ENCODE data around the gene FHAD1.

FHAD1 gene

DNA sequence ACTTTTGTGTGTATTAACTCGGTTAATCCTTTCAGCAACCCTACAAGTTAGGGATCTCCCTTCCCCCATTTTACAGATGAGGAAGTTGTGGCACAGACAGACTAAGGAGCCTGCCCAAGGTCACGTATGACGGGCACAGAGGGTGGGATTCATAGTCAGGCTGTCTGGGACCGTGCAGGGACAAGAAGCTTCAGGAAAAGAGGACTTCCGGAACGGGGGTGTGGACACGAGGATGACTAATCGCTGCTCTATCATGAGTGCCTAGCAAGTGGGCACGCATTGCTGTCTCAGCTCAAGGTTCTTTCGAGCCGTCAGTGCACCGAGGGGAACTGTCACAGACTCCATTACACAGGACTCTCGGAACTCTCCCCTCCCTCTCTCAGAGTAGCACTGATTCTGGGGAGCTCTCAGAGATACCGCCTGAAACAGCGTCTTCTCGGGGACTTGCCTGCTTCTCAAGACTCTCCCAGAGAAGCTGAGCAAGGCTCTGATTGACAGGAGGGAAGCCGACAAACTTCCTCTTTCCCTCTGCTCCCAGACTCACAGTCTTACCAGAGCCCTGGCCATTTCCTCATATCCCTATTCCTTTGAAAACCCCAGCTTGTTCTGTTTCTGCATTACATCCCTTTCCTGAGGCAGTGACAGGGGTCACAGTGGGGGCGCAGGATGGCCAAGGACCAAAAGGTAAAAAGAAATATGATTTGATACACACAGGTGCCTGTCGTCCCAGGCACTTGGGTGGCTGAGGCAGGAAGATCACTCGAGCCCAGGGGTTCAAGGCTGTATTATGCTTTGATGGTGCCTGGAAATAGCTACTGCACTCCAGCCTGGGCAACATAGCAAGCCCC lies 14.4 kb downstream of the FHAD1 start:
- Histone ChIP-seq H3K36me3 (ENCODE audit: control insufficient read depth in 1 of 2, insufficient read depth in 2 of 2, low read depth in 1 of 2, low read length in 2 of 2) (no peaks in the 10 kb centered on the region), H2BK12ac (ENCODE audit: low read length in 2 of 2) (peak overlapping the region; percentile 38 to 70), H3K18ac (ENCODE audit: low read depth in 1 of 2, low read length in 2 of 2) (peak overlapping the region in 1 of 2 experiments; percentile 77), H3K9me3 (ENCODE audit: control insufficient read depth, low read length) (peaks cover 7% of the 10 kb centered on the region), H4K8ac (ENCODE audit: low read length) (peak overlapping the region; percentile 35), H3K79me1 (replicated peaks; ENCODE audit: low read length, poor library complexity, severe bottlenecking) (no peaks in the 10 kb centered on the region), H3K4me2 (ENCODE audit: low read length, poor library complexity, severe bottlenecking) (no peak overlapping the region), H3K9ac (ENCODE audit: low read length) (no peak overlapping the region), H2AFZ (ENCODE audit: low read depth, low read length) (peak overlapping the region; percentile 42), H3K14ac (ENCODE audit: low read length in 2 of 2) (no peak overlapping the region), H3K4ac (ENCODE audit: low read depth in 1 of 2, low read length in 2 of 2) (peak overlapping the region; percentile 9 to 32), H4K91ac (ENCODE audit: low read length) (peak overlapping the region; percentile 78), H3K23ac (ENCODE audit: low read length in 2 of 2) (peak overlapping the region in 1 of 2 experiments; percentile 82), H3K27me3 (ENCODE audit: control insufficient read depth in 1 of 2, insufficient read depth in 1 of 2, low read length in 2 of 2) (peaks cover 0 to 59% of the 10 kb centered on the region in 2 experiments), H3K4me3 (ENCODE audit: insufficient read depth in 1 of 2, low read depth in 1 of 2, low read length in 2 of 2) (no peak overlapping the region), H2BK5ac (ENCODE audit: low read depth, low read length, poor library complexity, severe bottlenecking) (no peak overlapping the region), H2BK15ac (ENCODE audit: low read depth, poor library complexity, severe bottlenecking) (no peak overlapping the region), H3K4me1 (ENCODE audit: control insufficient read depth, insufficient read depth, low read depth, low read length) (no peaks in the 10 kb centered on the region), H2AK5ac (ENCODE audit: low read length, severe bottlenecking) (no peak overlapping the region), H3K27ac (ENCODE audit: low read length, poor library complexity, severe bottlenecking) (no peak overlapping the region), H2BK120ac (ENCODE audit: low read depth, low read length) (no peak overlapping the region)
- peak; percentile 59 for DNase-seq
- WGBS = 58% methylated on average over 20 of the region's 20 CpGs

DNA sequence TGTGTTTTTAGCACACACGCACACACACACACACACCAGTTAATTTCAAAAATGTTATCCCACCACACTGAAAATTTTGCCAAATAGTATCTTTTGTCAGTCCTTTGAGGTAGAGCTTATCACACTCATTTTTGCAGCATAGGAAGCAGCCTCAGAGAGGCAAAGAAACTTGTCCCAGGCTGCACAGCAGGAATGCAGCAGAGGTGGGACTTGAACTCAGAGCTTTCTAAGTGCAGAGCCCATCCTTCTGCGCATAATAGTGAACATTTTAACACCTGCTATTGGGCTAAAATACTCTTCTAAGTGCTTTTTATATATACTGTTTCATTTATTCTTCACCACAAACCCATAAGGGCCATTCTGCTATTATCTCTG lies 15.0 kb downstream of the FHAD1 start:
- no peak overlapping the region for H3K18ac ChIP-seq (ENCODE audit: low read depth in 1 of 2, low read length in 2 of 2)
- H2AK5ac ChIP-seq (ENCODE audit: low read length, severe bottlenecking) = no peak overlapping the region
- no peak for DNase-seq
- no peak overlapping the region for H3K23ac ChIP-seq (ENCODE audit: low read length in 2 of 2)
- H4K91ac ChIP-seq (ENCODE audit: low read length) = no peak overlapping the region
- H2BK12ac ChIP-seq (ENCODE audit: low read length in 2 of 2) = no peak overlapping the region
- H3K36me3 ChIP-seq (ENCODE audit: control insufficient read depth in 1 of 2, insufficient read depth in 2 of 2, low read depth in 1 of 2, low read length in 2 of 2) = no peaks in the 10 kb centered on the region
- H4K8ac ChIP-seq (ENCODE audit: low read length) = peak overlapping the region; percentile 32
- H3K9ac ChIP-seq (ENCODE audit: low read length) = no peak overlapping the region
- no peaks in the 10 kb centered on the region for H3K79me1 ChIP-seq (replicated peaks; ENCODE audit: low read length, poor library complexity, severe bottlenecking)
- H3K4ac ChIP-seq (ENCODE audit: low read depth in 1 of 2, low read length in 2 of 2) = no peak overlapping the region
- no peak overlapping the region for H2BK5ac ChIP-seq (ENCODE audit: low read depth, low read length, poor library complexity, severe bottlenecking)
- H3K4me2 ChIP-seq (ENCODE audit: low read length, poor library complexity, severe bottlenecking) = no peak overlapping the region
- 93% methylated on average over 1 of the region's 2 CpGs for WGBS
- no peak overlapping the region for H2AFZ ChIP-seq (ENCODE audit: low read depth, low read length)
- no peak overlapping the region for H2BK120ac ChIP-seq (ENCODE audit: low read depth, low read length)
- H3K27me3 ChIP-seq (ENCODE audit: control insufficient read depth in 1 of 2, insufficient read depth in 1 of 2, low read length in 2 of 2) = peaks cover 0 to 53% of the 10 kb centered on the region in 2 experiments
- H3K27ac ChIP-seq (ENCODE audit: low read length, poor library complexity, severe bottlenecking) = no peak overlapping the region
- no peak overlapping the region for H3K14ac ChIP-seq (ENCODE audit: low read length in 2 of 2)
- H3K4me3 ChIP-seq (ENCODE audit: insufficient read depth in 1 of 2, low read depth in 1 of 2, low read length in 2 of 2) = no peak overlapping the region
- H3K9me3 ChIP-seq (ENCODE audit: control insufficient read depth, low read length) = peaks cover 7% of the 10 kb centered on the region
- H2BK15ac ChIP-seq (ENCODE audit: low read depth, poor library complexity, severe bottlenecking) = no peak overlapping the region
- no peaks in the 10 kb centered on the region for H3K4me1 ChIP-seq (ENCODE audit: control insufficient read depth, insufficient read depth, low read depth, low read length)

GRCh38 chr1:15262706-15263105 lies 15.7 kb downstream of the FHAD1 start:
- Histone ChIP-seq H3K4me1 (ENCODE audit: control insufficient read depth, insufficient read depth, low read depth, low read length) (no peaks in the 10 kb centered on the region), H3K23ac (ENCODE audit: low read length in 2 of 2) (no peak overlapping the region), H3K4me2 (ENCODE audit: low read length, poor library complexity, severe bottlenecking) (no peak overlapping the region), H4K8ac (ENCODE audit: low read length) (no peak overlapping the region), H3K18ac (ENCODE audit: low read depth in 1 of 2, low read length in 2 of 2) (no peak overlapping the region), H3K27me3 (ENCODE audit: control insufficient read depth in 1 of 2, insufficient read depth in 1 of 2, low read length in 2 of 2) (peaks cover 0 to 46% of the 10 kb centered on the region in 2 experiments), H3K9ac (ENCODE audit: low read length) (no peak overlapping the region), H3K9me3 (ENCODE audit: control insufficient read depth, low read length) (peaks cover 7% of the 10 kb centered on the region), H2AFZ (ENCODE audit: low read depth, low read length) (no peak overlapping the region), H3K36me3 (ENCODE audit: control insufficient read depth in 1 of 2, insufficient read depth in 2 of 2, low read depth in 1 of 2, low read length in 2 of 2) (no peaks in the 10 kb centered on the region), H4K91ac (ENCODE audit: low read length) (no peak overlapping the region), H2BK120ac (ENCODE audit: low read depth, low read length) (no peak overlapping the region), H2AK5ac (ENCODE audit: low read length, severe bottlenecking) (no peak overlapping the region), H2BK5ac (ENCODE audit: low read depth, low read length, poor library complexity, severe bottlenecking) (no peak overlapping the region), H3K79me1 (replicated peaks; ENCODE audit: low read length, poor library complexity, severe bottlenecking) (no peaks in the 10 kb centered on the region), H3K27ac (ENCODE audit: low read length, poor library complexity, severe bottlenecking) (no peak overlapping the region), H3K4ac (ENCODE audit: low read depth in 1 of 2, low read length in 2 of 2) (no peak overlapping the region), H3K14ac (ENCODE audit: low read length in 2 of 2) (no peak overlapping the region), H3K4me3 (ENCODE audit: insufficient read depth in 1 of 2, low read depth in 1 of 2, low read length in 2 of 2) (no peak overlapping the region), H2BK12ac (ENCODE audit: low read length in 2 of 2) (no peak overlapping the region), H2BK15ac (ENCODE audit: low read depth, poor library complexity, severe bottlenecking) (no peak overlapping the region)
- 96% methylated on average over 5 of the region's 5 CpGs for WGBS
- no peak for DNase-seq

DNA sequence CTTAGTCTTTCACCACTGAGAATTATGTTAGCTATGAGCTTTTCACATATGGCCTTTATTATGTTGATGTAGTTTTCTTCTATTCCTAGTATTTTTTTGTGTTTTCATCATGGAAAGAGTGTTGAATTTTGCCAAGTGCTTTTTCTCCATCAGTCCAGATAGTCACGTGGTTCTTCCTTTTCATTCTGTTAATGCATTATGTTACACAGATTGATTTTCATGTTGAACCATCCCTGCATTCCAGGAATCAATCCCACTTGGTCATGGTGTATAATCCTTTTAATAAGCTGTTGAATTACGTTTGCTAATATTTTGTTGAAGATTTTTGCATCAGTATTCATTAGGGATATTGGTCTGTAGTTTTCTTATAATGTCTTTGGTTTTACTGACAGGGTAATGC lies 17.7 kb downstream of the FHAD1 start:
- no peak overlapping the region for H2AFZ ChIP-seq (ENCODE audit: low read depth, low read length)
- H2BK120ac ChIP-seq (ENCODE audit: low read depth, low read length) = no peak overlapping the region
- H3K27me3 ChIP-seq (ENCODE audit: control insufficient read depth in 1 of 2, insufficient read depth in 1 of 2, low read length in 2 of 2) = peaks cover 0 to 35% of the 10 kb centered on the region in 2 experiments
- H3K23ac ChIP-seq (ENCODE audit: low read length in 2 of 2) = no peak overlapping the region
- peaks cover 7% of the 10 kb centered on the region for H3K9me3 ChIP-seq (ENCODE audit: control insufficient read depth, low read length)
- H4K91ac ChIP-seq (ENCODE audit: low read length) = no peak overlapping the region
- no peak overlapping the region for H2BK12ac ChIP-seq (ENCODE audit: low read length in 2 of 2)
- no peak overlapping the region for H3K14ac ChIP-seq (ENCODE audit: low read length in 2 of 2)
- no peak overlapping the region for H3K27ac ChIP-seq (ENCODE audit: low read length, poor library complexity, severe bottlenecking)
- no peak overlapping the region for H3K9ac ChIP-seq (ENCODE audit: low read length)
- H3K4me3 ChIP-seq (ENCODE audit: insufficient read depth in 1 of 2, low read depth in 1 of 2, low read length in 2 of 2) = no peak overlapping the region
- H2AK5ac ChIP-seq (ENCODE audit: low read length, severe bottlenecking) = no peak overlapping the region
- no peak overlapping the region for H4K8ac ChIP-seq (ENCODE audit: low read length)
- no peaks in the 10 kb centered on the region for H3K79me1 ChIP-seq (replicated peaks; ENCODE audit: low read length, poor library complexity, severe bottlenecking)
- H3K4ac ChIP-seq (ENCODE audit: low read depth in 1 of 2, low read length in 2 of 2) = no peak overlapping the region
- H3K4me1 ChIP-seq (ENCODE audit: control insufficient read depth, insufficient read depth, low read depth, low read length) = no peaks in the 10 kb centered on the region
- H3K4me2 ChIP-seq (ENCODE audit: low read length, poor library complexity, severe bottlenecking) = no peak overlapping the region
- H3K18ac ChIP-seq (ENCODE audit: low read depth in 1 of 2, low read length in 2 of 2) = no peak overlapping the region
- no peak overlapping the region for H2BK5ac ChIP-seq (ENCODE audit: low read depth, low read length, poor library complexity, severe bottlenecking)
- no peak overlapping the region for H2BK15ac ChIP-seq (ENCODE audit: low read depth, poor library complexity, severe bottlenecking)
- WGBS = 79% methylated on average over 1 of the region's 2 CpGs
- no peak for DNase-seq
- H3K36me3 ChIP-seq (ENCODE audit: control insufficient read depth in 1 of 2, insufficient read depth in 2 of 2, low read depth in 1 of 2, low read length in 2 of 2) = no peaks in the 10 kb centered on the region

Data from mesenchymal stem cell (in vitro differentiated cells and primary cell).